H9 (cell line): Measurements from ENCODE around the gene SLC6A8. TPM values are rescaled to one million over a fixed set of nuclear protein-coding genes. Genes with fewer than 3 reads are reported as not detected.

Source experiments
- DNase-seq: peaks from one replicate; pipeline ENCODE4 v3.0.0-alpha.2; 2017
- H2AFZ ChIP-seq: one replicate; pipeline ENCODE4 v1.6.1; 2013; ENCODE audit warnings: mild to moderate bottlenecking, low read length, control low read depth, moderate library complexity
- H2AK5ac ChIP-seq: 2 replicates; pipeline ENCODE4 v1.6.1; 2013; ENCODE audit warnings: low read length, control low read depth, mixed read lengths; ENCODE audit not compliant: insufficient read length
- H2BK120ac ChIP-seq: one replicate; pipeline ENCODE4 v1.6.1; 2013; ENCODE audit warnings: low read depth, mild to moderate bottlenecking, low read length, control low read depth, inconsistent platforms; ENCODE audit not compliant: poor library complexity, severe bottlenecking
- H2BK12ac ChIP-seq: 2 replicates; pipeline ENCODE4 v1.6.1; 2013; ENCODE audit warnings: low read length, control low read depth, mixed read lengths, low read depth; ENCODE audit not compliant: insufficient read length
- H2BK15ac ChIP-seq: 2 replicates; pipeline ENCODE4 v1.6.1; 2013; ENCODE audit warnings: low read depth, low read length, control low read depth
- H2BK20ac ChIP-seq: one replicate; pipeline ENCODE4 v1.6.1; 2013; ENCODE audit warnings: low read depth, mild to moderate bottlenecking, low read length, control low read depth, inconsistent platforms; ENCODE audit not compliant: poor library complexity, severe bottlenecking
- H2BK5ac ChIP-seq: 2 replicates; pipeline ENCODE4 v1.6.1; 2013; ENCODE audit warnings: low read length, control low read depth, mixed read lengths; ENCODE audit not compliant: insufficient read length
- H3K14ac ChIP-seq: 2 replicates; pipeline ENCODE4 v1.6.1; 2013; ENCODE audit warnings: low read length, control low read depth; ENCODE audit not compliant: insufficient read depth
- H3K18ac ChIP-seq: 2 replicates; pipeline ENCODE4 v1.6.1; 2013; ENCODE audit warnings: low read depth, mild to moderate bottlenecking, mixed read lengths, low read length, control low read depth; ENCODE audit not compliant: insufficient read length
- H3K23ac ChIP-seq: 2 replicates; pipeline ENCODE4 v1.6.1; 2013; ENCODE audit warnings: low read length, control low read depth, mixed read lengths, low read depth; ENCODE audit not compliant: insufficient read length
- H3K23me2 ChIP-seq: 2 replicates; pipeline ENCODE4 v1.6.1; 2013; ENCODE audit warnings: low read depth, mild to moderate bottlenecking, mixed read lengths, low read length, control low read depth; ENCODE audit not compliant: insufficient read length, poor library complexity, severe bottlenecking
- H3K27ac ChIP-seq: 2 replicates; pipeline ENCODE4 v1.5.1; 2013; ENCODE audit warnings: low read length, control low read depth, mixed read lengths, low read depth; ENCODE audit not compliant: insufficient read length
- H3K27me3 ChIP-seq: 2 replicates; pipeline ENCODE4 v1.6.1; 2013; ENCODE audit warnings: low read length, control low read depth, inconsistent platforms; ENCODE audit not compliant: insufficient read depth
- H3K4ac ChIP-seq: 2 replicates; pipeline ENCODE4 v1.6.1; 2013; ENCODE audit warnings: low read depth, mild to moderate bottlenecking, control low read depth, inconsistent platforms, low read length, moderate library complexity
- H3K4me1 ChIP-seq: 2 replicates; pipeline ENCODE4 v1.6.1; 2013; ENCODE audit warnings: low read length, control low read depth, inconsistent platforms; ENCODE audit not compliant: insufficient read depth
- H3K4me2 ChIP-seq: 2 replicates; pipeline ENCODE4 v1.6.1; 2013; ENCODE audit warnings: low read length, control low read depth, mixed read lengths; ENCODE audit not compliant: insufficient read length, insufficient read depth
- H3K56ac ChIP-seq: 2 replicates; pipeline ENCODE4 v1.6.1; 2013; ENCODE audit warnings: low read depth, mild to moderate bottlenecking, mixed read lengths, low read length, control low read depth; ENCODE audit not compliant: insufficient read length
- H3K79me1 ChIP-seq: 2 replicates; pipeline ENCODE4 v1.6.1; 2013; ENCODE audit warnings: low read depth, mild to moderate bottlenecking, moderate library complexity, low read length, control low read depth, inconsistent platforms; ENCODE audit not compliant: insufficient read depth, poor library complexity, severe bottlenecking
- H3K79me2 ChIP-seq: 2 replicates; pipeline ENCODE4 v1.6.1; 2013; ENCODE audit warnings: low read length, control low read depth, inconsistent platforms; ENCODE audit not compliant: insufficient read depth
- H3K9ac ChIP-seq: 2 replicates; pipeline ENCODE4 v1.6.1; 2013; ENCODE audit warnings: low read length, control low read depth, mixed read lengths; ENCODE audit not compliant: insufficient read length; ENCODE audit errors: extremely low read depth
- H3K9me3 ChIP-seq: one replicate; pipeline ENCODE4 v1.6.1; 2013; ENCODE audit warnings: low read depth, low read length, inconsistent platforms; ENCODE audit not compliant: control insufficient read depth
- H3T11ph ChIP-seq: one replicate; pipeline ENCODE4 v1.6.1; 2013; ENCODE audit warnings: mild to moderate bottlenecking, low read length, control low read depth, inconsistent platforms
- H4K20me1 ChIP-seq: one replicate; pipeline ENCODE4 v1.6.1; 2013; ENCODE audit not compliant: control insufficient read depth, insufficient read length, insufficient read depth
- H4K5ac ChIP-seq: 2 replicates; pipeline ENCODE4 v1.6.1; 2013; ENCODE audit warnings: low read depth, mild to moderate bottlenecking, mixed read lengths, low read length, control low read depth; ENCODE audit not compliant: insufficient read length
- H4K8ac ChIP-seq: replicated peaks from 2 replicates; pipeline ENCODE4 v1.6.1; 2013; ENCODE audit warnings: low read length, control low read depth, mixed read lengths, low read depth; ENCODE audit not compliant: insufficient read length
- H4K91ac ChIP-seq: 2 replicates; pipeline ENCODE4 v1.6.1; 2013; ENCODE audit warnings: low read depth, mild to moderate bottlenecking, moderate library complexity, mixed read lengths, low read length, control low read depth; ENCODE audit not compliant: insufficient read length
- H3K27ac Mint-ChIP-seq, 3 experiments: 2 replicates in 2 of 3; 3 replicates in 1 of 3; pipeline ENCODE4 v1.8.0; 2020 to 2021; ENCODE audit warnings: mixed read lengths in 3 of 3, mild to moderate bottlenecking in 1 of 3, moderate library complexity in 1 of 3
- H3K27me3 Mint-ChIP-seq: 2 replicates; pipeline ENCODE4 v1.8.0; 2021; ENCODE audit warnings: low read depth, mild to moderate bottlenecking, moderate library complexity, mixed read lengths
- H3K36me3 Mint-ChIP-seq, 3 experiments: 2 replicates in 2 of 3; 3 replicates in 1 of 3; pipeline ENCODE4 v1.8.0; 2020 to 2021; ENCODE audit warnings: low read depth in 3 of 3, mixed read lengths in 3 of 3; ENCODE audit not compliant: insufficient read depth in 1 of 3
- H3K4me1 Mint-ChIP-seq, 2 experiments: 2 replicates each; pipeline ENCODE4 v1.8.0; 2020; ENCODE audit warnings: mixed read lengths in 2 of 2
- H3K4me3 Mint-ChIP-seq, 2 experiments: 2 replicates in 1 of 2; 3 replicates in 1 of 2; pipeline ENCODE4 v1.8.0; 2020 to 2021; ENCODE audit warnings: mild to moderate bottlenecking in 2 of 2, mixed read lengths in 2 of 2, moderate library complexity in 1 of 2
- H3K9me3 Mint-ChIP-seq, 2 experiments: 2 replicates in 1 of 2; 3 replicates in 1 of 2; pipeline ENCODE4 v1.8.0; 2020; ENCODE audit warnings: mild to moderate bottlenecking in 2 of 2, mixed read lengths in 2 of 2, moderate library complexity in 1 of 2
- CTCF ChIP-seq: fragments of 200-600 bp; sonication (generic); conservative IDR thresholded peaks from 3 replicates; pipeline ENCODE4 v1.8.0; 2021; ENCODE audit warnings: antibody characterized with exemption, mild to moderate bottlenecking
- WGBS: extraction: QIAGEN DNeasy Blood & Tissue Kit; methylation state at CpG from one replicate; pipeline ENCODE4 v1.1.7; 2013; ENCODE audit warnings: missing lambda C conversion rate, low lambda C conversion rate, mixed read lengths; ENCODE audit not compliant: insufficient read length; ENCODE audit errors: extremely low coverage; 5-methylcytosine and 5-hydroxymethylcytosine counted together
- total RNA-seq: library from RNA; stranded (reverse); gene quantifications from 2 replicates; pipeline ENCODE4 v1.2.1, GENCODE V29; 2021

The SLC6A8 gene
- total RNA-seq, 1 experiment from 2014 or later = 229 TPM

- no peak overlapping the region for H2BK5ac ChIP-seq
- no peak overlapping the region for H2BK20ac ChIP-seq
- no peak overlapping the region for H4K8ac ChIP-seq
- H4K5ac ChIP-seq = no peak overlapping the region
- H2BK120ac ChIP-seq = no peak overlapping the region
- Mint-ChIP-seq H3K4me3 (no peak overlapping the region), H3K27me3 (no peaks in the 10 kb centered on the region), H3K4me1 (peaks cover 3 to 6% of the 10 kb centered on the region in 2 experiments; a peak in 3 of 4 replicates), H3K36me3 (peaks cover 33 to 67% (median 54%) of the 10 kb centered on the region in 3 experiments), H3K27ac (no peak overlapping the region; a peak in 1 of 7 replicates), H3K9me3 (peaks cover 68 to 83% of the 10 kb centered on the region in 2 experiments)
- H2BK12ac ChIP-seq = no peak overlapping the region
- H4K20me1 ChIP-seq = no peaks in the 10 kb centered on the region
- H3K79me2 ChIP-seq = no peaks in the 10 kb centered on the region
- peaks cover 11% of the 10 kb centered on the region for H3K9me3 ChIP-seq
- H3K27me3 ChIP-seq = no peaks in the 10 kb centered on the region
- H3K18ac ChIP-seq = no peak overlapping the region
- H3K23me2 ChIP-seq = no peaks in the 10 kb centered on the region
- no peak overlapping the region for H3K9ac ChIP-seq
- no CpG with 5 or more reads among the region's 6 CpGs for WGBS
- DNase-seq = no peak
- H3K27ac ChIP-seq = no peak overlapping the region
- no peak for TF ChIP-seq CTCF
- no peak overlapping the region for H4K91ac ChIP-seq
- H3K4ac ChIP-seq = no peak overlapping the region
- H3K23ac ChIP-seq = no peak overlapping the region
- H3K4me1 ChIP-seq = no peaks in the 10 kb centered on the region
- H3K4me2 ChIP-seq = no peak overlapping the region
- H2BK15ac ChIP-seq = no peak overlapping the region
- H3K79me1 ChIP-seq = no peaks in the 10 kb centered on the region
- H2AFZ ChIP-seq = no peak overlapping the region
- no peak overlapping the region for H3K14ac ChIP-seq
- H3T11ph ChIP-seq = no peak overlapping the region
- no peak overlapping the region for H2AK5ac ChIP-seq
- no peak overlapping the region for H3K56ac ChIP-seq
These were observed 19.7 kb downstream of the SLC6A8 start for GRCh38 chrX:153707406-153707805.
